Stimulated activated naive CD8-positive, alpha-beta T cell treated with anti-CD3 and anti-CD28 coated beads, Interleukin-15, Interleukin-2, amounts not matched to agents 100 U/mL and 50 U/mL, for 24 hours (primary cell): ENCODE results near the gene CORO1A.
"Not testable (repeated sequence)": the region's sequence is repeated elsewhere in the genome, so short reads cannot be mapped to it uniquely, and the experiment has no call there.

Experiments used
- ATAC-seq: fragments of 150-1000 bp; cut with Tn5 transposase; one replicate; pipeline ENCODE4 v1.10.0; 2021
- DNase-seq: peaks from one replicate; pipeline ENCODE4 v3.0.0; 2021

CORO1A gene

DNA sequence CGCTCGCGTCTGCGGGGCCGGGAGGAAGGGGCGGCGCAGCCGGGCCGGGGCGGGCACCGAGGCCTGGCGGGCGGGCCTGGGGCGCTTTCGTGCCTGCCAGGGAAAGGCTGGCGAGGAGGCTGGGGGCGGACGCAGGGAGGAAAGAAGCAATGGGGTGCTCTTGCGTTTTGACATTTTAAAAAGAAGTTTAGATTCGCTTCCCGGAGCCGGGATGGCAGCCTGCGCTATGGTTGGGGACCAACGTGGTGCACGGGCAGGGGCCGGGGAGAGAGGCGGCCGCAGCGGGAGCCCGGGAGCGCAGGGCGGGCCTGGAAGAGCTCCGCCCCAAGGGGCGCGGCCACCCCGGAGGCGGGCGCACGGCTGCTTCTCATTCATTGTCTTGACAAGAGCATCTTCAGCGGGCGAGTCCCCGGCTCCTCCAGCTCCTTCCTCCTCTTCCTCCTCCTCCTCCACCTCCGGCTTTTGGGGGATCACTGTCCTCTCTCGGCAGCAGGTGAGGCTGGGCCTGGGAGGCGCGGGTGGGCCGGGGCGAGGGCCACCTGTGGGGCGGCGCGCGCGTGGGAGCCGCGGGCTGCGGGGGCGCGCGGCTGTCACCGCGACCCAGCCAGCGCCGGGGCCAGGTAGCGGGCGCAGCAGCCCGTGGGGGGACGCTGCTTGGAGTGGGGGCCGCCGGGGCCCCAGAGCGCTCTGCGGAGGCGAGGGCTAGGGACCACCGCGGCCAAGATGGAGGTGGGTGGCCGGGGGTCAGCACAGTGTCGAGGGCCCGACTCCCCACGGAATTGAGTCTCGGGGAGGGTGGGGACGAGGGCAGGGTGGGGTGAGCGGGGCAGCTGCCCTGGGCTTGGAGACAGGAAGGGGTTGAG is at the start of gene CORO1A:
CORO1A (plus strand) TSS at position 370 of the 863 bp plus-strand sequence. CDS start 1,608 bp downstream, outside the sequence.
- peak; percentile 92 for DNase-seq
- peak; percentile 59 for ATAC-seq

GRCh38 chr16:30136971-30137605 is 46.3 kb upstream of the CORO1A start:
- DNase-seq (no peak), ATAC-seq (no peak)

DNA sequence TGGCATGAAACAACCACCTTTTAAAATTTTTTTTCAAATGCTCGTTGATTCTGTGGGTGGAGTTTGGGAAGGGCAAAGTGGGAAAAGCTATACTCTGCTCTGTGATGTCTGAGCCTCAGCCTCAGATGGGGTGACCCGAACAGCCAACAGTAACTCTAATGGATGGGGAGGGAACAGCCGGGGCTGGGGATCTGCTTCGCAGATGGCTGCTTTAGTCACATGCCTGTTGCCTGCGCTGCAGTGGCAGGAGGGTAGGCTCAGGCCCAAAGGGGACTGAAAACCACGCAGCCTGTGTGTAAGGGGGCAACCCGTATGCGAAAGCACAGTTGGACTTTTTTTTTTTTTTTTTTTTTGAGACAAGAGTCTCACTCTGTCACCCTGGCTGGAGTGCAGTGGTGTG is 45.5 kb upstream of the CORO1A start:
- DNase-seq (no peak), ATAC-seq (no peak)

DNA sequence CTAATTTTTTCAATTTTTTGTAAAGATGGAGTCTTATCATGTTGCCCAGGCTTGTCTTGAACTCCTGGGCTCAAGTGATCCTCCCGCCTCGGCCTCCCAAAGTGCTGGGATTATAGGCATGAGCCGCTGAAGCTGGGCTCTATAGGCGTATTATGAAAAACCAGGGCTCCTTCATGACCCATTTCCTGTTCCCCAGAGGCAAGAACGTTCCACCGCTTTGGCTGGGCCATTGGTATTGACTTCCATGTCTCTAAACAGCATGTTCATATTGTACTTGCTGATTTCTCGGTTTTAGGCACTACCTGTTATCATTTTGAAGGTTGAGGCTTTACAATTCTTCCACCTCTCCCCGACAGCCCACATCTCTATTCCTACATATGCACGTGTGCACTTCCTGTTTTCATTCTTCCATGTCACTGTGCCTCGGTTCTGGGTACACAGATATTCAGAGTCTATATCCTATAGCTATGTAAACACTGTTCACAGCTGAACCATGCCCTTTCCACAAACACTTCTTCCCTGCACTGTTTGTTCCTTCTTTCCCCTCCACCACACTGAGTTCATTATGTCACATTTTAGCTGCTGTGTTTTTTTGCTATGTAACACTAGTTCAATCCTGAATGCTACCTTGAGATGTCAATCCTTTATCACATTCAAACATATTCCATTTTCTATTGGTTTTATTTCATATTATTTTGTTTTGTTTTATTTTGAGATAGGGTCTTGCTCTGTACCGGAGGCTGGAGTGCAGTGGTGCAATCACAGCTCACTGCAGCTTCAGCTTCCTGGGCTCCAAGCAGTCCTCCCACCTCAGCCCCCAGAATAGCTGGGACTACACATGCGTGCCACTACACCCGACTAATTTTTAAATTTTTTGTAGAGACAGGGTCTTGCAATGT is 43.6 kb upstream of the CORO1A start:
- DNase-seq (no peak), ATAC-seq (no peak)

DNA sequence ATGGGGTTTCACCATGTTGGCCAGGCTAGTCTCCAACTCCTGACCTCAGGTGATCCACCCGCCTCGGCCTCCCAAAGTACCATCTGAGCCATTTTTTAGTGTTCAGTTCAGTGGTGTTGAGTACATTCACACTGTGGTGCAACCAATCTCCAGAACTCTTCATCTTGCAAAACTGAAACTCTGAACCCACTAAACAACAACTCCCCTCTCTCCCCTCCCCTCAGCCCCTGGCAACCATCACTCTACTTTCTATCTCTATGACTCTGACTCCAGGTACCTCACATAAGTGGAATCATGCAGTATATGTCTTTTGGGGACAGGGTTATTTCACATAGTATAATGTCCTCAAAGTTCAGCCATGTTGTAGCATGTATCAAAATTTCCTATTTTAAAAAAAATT is 41.7 kb upstream of the CORO1A start:
- ATAC-seq = no peak
- DNase-seq = no peak

DNA sequence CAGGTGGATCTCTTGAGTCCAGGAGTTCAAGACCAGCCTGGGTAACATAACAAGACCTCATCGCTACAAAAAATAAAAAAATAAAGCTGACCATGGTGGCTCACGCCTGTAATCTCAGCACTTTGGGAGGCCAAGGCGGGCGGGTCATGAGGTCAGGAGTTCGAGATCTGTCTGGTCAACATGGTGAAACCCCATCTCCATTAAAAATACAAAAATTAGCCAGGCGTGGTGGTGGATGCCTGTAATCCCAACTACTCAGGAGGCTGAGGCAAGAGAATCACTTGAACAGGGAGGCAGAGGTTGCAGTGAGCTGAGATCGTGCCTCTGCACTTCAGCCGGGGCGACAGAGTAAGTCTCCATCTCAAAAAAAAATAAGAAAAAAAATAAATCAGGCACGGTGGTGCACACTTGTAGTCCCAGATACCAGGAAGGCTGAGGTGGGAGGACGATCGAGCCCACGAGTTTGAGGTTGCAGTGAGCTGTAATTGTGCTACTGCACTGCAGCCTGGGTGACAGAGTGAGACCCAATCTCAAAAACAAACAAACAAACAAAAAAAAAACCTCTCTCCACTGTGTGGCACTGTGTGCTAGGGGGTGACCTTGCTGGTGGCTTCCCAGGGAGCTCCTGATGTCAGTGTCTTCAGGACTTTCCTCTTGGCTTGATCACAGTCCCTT is 40.6 kb upstream of the CORO1A start:
- ATAC-seq = peak; percentile 63
- DNase-seq = no peak

DNA sequence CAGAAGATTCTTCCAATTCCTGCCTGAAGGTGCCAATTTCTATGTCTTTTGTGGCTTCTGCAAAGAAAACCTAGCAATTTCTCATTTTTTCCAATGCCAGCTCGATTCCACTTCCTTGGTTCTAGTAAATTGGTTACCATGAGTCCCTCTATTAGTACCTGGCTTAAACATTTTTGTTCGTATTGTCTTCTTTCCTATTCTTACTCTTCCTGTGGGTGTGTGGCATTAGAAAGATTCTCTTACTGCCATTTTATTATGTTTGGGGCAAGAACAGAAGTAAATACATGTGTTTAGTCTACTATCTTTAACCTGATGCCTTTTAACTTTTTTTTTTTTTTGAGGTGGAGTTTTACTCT is 40.1 kb upstream of the CORO1A start:
- ATAC-seq (peak; percentile 40), DNase-seq (no peak)

DNA sequence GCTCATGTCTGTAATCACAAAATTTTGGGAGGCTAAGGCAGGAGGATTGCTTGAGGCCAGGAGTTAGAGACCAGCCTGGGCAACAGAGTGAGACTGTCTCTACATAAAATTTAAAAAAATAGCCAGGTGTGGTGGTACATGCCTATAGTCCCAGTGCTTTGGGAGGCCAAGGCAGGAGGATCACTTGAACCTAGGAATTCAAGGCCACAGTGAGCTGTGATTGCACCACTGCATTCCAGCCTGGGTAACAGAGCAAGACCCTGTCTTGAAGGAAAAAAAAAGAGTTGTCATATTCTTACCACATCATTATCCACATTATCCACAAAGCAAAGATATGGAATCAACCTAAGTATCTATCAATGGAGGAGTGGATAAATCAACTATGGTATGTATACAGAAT is 39.4 kb upstream of the CORO1A start:
- ATAC-seq = no peak
- DNase-seq = no peak

- no peak for DNase-seq
- no peak for ATAC-seq
Observed at GRCh38 chr16:30144917-30145316, 38.5 kb upstream of the CORO1A start.

- no peak for DNase-seq
- ATAC-seq = no peak
Observed at GRCh38 chr16:30145657-30146056, 37.7 kb upstream of the CORO1A start.

DNA sequence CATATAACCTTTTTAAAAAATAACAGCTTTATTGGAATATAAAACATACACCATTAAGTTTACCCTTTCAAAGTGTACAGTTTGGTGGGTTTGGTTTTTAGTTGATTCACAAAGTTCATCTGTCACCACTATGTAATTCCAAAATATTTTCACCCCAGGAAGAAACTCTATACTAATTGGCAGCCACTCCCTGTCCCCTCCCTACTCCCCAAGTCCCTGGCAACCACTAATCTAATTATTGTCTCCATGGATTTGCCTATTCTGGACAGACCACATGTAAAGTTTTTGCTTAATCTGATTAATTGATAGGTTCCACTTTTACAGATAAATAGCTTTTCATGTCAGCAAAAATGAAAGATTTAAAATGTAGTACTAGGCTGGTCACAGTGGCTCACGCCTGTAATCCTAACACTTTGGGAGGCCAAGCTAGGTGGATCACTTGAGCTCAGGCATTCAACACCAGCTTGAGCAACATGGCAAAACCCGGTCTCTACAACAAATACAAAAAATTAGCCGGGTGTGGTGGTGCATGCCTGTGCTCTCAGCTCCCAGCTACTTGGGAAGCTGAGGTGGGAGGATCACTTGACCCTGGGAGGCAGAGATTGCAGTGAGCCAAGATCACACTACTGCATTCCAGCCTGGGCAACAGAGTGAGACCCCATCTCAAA is 35.4 kb upstream of the CORO1A start:
- ATAC-seq (no peak), DNase-seq (no peak)

DNA sequence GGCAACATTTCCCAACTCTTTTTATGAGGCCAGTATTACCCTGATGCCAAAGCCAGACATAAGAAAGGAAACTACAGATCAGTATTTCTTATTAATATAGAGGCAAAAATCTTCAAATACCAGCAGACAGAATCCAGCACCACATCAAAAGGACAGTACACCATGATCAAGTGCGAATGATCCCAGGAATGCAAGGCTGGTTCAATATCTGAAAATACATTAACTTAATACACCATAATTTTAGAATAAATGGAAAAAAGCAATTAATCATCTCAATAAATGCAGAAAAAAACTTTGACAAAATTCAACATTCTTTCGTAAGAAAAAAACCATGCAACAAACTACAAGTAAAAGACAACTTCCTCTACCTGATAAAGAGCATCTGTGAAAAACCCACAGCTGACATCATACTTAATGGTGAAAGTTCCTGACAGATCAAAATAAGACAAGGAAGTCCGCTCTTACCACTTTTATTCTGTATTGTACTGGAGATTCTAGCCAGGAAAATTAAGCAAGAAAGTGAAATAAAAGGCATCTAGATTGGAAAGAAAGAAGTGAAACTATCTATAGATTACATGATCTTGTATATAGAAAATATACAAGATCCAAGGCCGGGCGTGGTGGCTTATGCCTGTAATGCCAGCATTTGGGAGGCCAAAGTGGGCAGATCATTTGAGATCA is 34.0 kb upstream of the CORO1A start:
- no peak for DNase-seq
- no peak for ATAC-seq

- ATAC-seq (no peak), DNase-seq (no peak)
Observed at GRCh38 chr16:30151091-30151490, 32.3 kb upstream of the CORO1A start.

GRCh38 chr16:30152517-30152916 is 30.9 kb upstream of the CORO1A start:
- DNase-seq = no peak
- no peak for ATAC-seq

- no peak for ATAC-seq
- no peak for DNase-seq
Observed at GRCh38 chr16:30155188-30155587, 28.2 kb upstream of the CORO1A start.

- DNase-seq (no peak), ATAC-seq (no peak)
Observed at GRCh38 chr16:30157214-30157613, 26.2 kb upstream of the CORO1A start.

DNA sequence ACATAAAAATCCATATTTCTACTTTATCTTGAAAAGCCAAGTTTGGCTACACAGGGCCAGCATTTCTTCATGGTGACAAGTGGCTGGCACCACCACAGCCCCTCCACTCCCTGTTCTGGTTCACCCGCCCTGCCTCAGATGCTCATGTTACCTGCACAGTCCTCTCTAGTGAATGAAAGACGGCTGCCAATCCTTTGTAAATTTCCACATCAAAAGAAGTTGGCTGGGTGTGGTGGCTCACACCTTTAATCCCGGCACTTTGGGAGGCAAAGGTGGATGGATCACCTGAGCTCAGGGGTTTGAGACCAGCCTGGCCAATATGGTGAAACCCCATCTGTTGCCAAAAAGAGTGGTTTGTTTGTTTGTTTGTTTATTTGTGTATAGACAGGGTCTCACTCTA is 19.9 kb upstream of the CORO1A start:
- ATAC-seq (no peak), DNase-seq (no peak)

DNA sequence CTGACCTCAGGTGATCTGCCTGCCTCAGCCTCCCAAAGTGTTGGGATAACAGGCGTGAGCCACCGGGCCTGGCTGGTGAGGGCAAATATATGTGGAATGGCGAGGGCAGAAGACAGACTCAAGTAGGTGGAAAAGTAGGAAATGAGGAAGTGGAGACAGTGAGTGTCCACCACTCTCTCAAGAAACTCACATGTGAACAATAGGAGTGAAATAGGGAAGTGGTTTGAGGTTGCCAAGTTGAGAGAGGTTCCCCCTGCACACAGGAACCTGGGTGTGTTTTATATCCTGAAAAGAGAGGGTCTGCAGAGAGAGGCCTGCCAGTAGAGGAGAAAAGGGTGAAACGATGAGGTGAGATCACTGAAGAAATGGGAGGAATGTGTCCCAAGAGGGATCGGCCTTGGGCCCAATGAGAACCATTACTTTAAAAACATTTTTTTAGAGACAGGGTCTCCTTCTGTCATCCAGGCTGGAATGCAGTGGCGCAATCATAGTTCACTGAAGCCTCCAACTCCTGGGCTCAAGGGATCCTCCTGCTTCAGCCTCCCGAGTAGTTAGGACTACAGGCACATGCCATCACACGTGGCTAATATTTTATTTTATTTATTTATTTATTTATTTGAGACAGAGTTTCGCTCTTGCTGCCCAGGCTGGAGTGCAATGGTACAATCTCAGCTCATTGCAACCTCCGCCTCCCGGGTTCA is 17.1 kb upstream of the CORO1A start:
- ATAC-seq (peak; percentile 65), DNase-seq (no peak)

DNA sequence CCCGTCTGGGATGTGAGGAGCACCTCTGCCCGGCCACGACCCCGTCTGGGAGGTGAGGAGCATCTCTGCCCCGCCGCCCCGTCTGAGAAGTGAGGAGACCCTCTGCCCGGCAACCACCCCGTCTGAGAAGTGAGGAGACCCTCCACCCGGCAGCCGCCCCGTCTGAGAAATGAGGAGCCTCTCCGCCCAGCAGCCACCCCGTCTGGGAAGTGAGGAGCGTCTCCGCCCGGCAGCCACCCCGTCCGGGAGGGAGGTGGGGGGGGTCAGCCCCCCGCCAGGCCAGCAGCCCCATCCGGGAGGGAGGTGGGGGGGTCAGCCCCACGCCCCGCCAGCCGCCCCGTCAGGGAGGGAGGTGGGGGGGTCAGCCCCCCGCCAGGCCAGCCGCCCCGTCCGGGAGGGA is 14.7 kb upstream of the CORO1A start:
- DNase-seq, ATAC-seq: not testable (repeated sequence)

DNA sequence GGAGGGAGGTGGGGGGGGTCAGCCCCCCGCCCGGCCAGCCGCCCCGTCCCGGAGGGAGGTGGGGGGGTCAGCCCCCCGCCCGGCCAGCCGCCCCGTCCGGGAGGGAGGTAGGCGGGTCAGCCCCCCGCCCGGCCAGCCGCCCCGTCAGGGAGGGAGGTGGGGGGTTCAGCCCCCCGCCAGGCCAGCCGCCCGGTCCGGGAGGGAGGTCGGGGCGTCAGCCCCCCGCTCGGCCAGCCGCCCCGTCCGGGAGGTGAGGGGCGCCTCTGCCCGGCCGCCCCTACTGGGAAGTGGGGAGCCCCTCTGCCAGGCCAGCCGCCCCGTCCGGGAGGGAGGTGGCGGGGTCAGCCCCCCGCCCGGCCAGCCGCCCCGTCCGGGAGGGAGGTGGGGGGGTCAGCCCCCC is 14.0 kb upstream of the CORO1A start:
- ATAC-seq = not testable (repeated sequence)

More for the DNA sequence above, 14.0 kb upstream of the CORO1A start:
- DNase-seq = not testable (repeated sequence)
